Gastrocnemius medialis (tissue), 4 donors: ENCODE results near the gene GJB5.

Experiments
- CTCF ChIP-seq, 5 experiments: fragments of 450-650 bp in 3 of 5; fragments of 200-600 bp in 2 of 5; sonication (generic) in 2 of 5; IDR thresholded peaks in 4 of 5; conservative IDR thresholded peaks in 1 of 5; 1 replicate in 4 of 5; 2 replicates in 1 of 5; pipeline ENCODE4 v1.5.1; 2016 to 2019; ENCODE audit warnings: antibody characterized with exemption in 5 of 5, mild to moderate bottlenecking in 3 of 5, moderate library complexity in 3 of 5
- POLR2A ChIP-seq, 2 donors: fragments of 450-650 bp; IDR thresholded peaks; one replicate each; pipeline ENCODE4 v1.6.1; 2017; ENCODE audit warnings: antibody characterized with exemption in 2 of 2, mild to moderate bottlenecking in 2 of 2, moderate library complexity in 2 of 2

DNA sequence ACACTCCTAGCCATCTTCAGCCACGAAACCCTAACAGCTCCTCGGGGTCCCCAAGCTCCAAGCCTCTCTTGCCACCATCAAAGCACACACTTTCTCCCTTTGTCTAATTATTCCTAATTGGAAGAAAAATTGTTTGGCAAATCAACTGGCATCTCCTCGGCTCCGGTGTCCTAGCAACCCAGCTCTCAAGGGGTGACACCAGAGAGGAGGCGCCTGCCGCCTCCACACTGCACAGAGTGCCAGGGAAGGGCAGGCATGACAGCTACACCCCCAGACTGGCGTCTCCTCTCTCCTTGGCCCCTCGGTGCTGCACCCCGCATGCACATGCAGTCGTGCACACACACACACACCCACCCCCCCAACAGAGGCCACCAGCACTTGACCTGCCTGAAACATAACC lies 18.2 kb upstream of the GJB5 start:
- TF ChIP-seq CTCF (IDR thresholded peaks at IDR 0.05 in 4 of 5, conservative IDR thresholded peaks at IDR 0.05 in 1 of 5) (no peak), POLR2A (IDR thresholded peaks at IDR 0.05) (no peak)
